Stimulated activated CD4-positive, alpha-beta T cell treated with anti-CD3 and anti-CD28 coated beads, Interleukin-12 subunit alpha, Interleukin-12 subunit beta, amount 100 ng/mL, for 4 hours (primary cell): ENCODE measurements around the gene KCP.

Experiments used
- DNase-seq: peaks from one replicate; pipeline ENCODE4 v3.0.0-alpha.2; 2020

Gene KCP

GRCh38 chr7:128906001-128906765, 4.3 kb downstream of the KCP start:
- no peak for DNase-seq

GRCh38 chr7:128904381-128905197, 5.9 kb downstream of the KCP start:
- DNase-seq: no peak

DNA sequence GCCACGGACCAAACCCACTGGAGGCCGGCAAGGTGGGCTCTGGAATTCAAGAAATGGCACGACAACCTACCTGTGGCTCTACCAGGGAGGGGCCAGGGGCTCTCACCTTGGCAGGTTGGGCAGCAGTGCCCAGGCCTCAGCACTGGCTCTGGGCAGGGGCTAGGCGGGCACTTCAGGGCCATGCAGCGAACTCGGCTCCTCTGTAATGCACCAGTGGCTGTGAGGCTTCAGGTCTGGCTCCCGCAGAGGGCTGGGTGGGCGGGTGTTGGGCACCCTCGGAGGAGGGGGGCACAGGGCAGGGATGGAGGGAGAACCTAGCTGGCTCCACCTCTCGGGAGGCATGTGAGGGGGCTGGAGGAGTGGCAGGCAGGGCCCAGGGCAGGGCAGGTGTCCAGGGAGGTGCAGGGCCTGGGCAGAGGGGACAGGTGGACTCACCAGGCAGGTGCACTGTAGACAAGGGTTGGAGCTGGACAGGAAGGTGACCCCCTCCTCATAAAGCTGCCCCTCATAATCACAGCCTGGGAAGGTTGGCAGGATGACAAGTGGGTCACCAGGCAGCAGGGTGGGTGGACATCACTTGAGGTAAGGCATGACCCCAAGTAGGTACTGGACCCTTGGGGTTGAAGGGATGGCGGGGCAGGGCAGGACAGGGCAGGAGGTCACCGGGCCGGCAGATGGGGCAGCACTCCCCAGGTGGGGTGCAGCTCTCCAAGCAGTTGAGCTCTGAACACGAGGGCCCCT, 6.7 kb downstream of the KCP start:
- DNase-seq: no peak

- DNase-seq: no peak
Measured at GRCh38 chr7:128902761-128903585, 7.5 kb downstream of the KCP start.

DNA sequence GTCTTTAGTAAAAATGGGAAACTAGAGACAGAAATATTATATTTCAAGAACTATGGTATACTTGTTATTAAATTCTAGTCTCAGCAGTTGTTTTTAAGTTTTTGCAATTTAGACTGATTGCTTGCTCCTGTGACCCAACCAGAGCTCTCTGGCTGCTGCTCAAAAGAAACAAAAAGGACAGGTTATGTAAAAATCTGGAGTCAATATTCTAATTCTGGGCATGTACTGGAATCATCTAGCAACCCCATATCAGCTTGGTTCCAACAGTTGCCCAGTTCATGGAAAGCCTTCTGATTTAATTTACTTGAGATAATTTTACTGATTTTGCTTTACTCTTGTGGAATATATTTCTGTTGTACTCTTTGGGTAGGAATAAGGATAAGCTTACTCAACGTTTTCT, 10.3 kb downstream of the KCP start:
- DNase-seq: no peak

GRCh38 chr7:128899392-128899791, 11.1 kb downstream of the KCP start:
- no peak for DNase-seq

GRCh38 chr7:128895320-128895719, 15.2 kb downstream of the KCP start:
- DNase-seq: no peak

DNA sequence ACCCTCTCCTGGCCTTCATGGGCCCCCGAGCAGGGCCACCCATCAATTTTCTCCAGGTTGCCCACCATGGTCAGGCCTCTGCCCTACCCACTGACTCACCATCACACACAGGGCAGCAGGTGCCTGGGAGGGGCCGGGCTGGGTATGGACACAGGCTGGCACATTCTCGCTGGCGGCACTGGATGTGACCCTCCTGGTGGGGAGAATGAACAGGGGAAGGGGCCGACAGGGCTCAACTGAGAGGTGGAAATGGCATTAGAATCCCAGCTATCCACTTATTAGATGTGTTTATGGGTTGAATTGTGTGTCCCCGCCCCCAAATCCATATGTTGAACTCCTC, 16.4 kb downstream of the KCP start:
- DNase-seq: no peak

GRCh38 chr7:128893251-128894100, 17.0 kb downstream of the KCP start:
- DNase-seq: no peak

DNA sequence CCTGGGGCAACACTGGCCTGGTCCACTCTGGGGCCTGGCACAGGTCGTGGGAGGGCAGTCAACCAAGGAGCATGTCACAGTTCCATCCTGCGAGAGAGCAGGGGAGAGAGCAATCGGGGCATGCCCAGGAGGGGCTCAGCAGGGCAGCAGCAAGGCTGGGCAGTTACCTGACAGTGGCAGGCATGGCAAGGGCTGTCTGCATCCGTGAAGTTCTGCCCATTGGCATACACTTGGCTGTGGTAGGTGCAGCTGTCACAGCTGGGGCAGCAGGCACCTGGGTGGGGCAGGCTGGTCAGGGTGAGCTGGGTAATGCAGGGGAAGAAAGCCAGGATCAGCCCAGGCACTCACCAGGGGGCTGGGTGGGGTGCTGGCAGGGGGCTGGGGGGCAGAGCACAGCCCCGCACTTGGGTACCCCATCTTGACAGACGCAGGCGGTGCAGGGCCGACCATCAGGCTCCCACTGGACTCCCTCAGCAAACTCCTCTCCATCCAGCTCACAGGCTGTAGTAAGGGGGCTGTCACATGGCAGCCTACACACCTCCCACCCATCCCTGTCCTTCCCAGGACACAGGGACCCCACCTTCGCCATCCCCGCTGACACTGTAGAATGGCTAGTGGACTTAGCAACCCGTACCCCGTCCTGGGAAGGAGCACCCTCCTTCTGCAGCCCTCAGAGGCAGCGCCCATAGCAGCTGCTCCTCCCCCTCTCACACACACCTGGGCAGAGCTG, 17.8 kb downstream of the KCP start:
- no peak for DNase-seq

GRCh38 chr7:128891942-128892269, 18.6 kb downstream of the KCP start:
- DNase-seq: no peak

GRCh38 chr7:128891110-128891941, 19.2 kb downstream of the KCP start:
- DNase-seq: no peak

DNA sequence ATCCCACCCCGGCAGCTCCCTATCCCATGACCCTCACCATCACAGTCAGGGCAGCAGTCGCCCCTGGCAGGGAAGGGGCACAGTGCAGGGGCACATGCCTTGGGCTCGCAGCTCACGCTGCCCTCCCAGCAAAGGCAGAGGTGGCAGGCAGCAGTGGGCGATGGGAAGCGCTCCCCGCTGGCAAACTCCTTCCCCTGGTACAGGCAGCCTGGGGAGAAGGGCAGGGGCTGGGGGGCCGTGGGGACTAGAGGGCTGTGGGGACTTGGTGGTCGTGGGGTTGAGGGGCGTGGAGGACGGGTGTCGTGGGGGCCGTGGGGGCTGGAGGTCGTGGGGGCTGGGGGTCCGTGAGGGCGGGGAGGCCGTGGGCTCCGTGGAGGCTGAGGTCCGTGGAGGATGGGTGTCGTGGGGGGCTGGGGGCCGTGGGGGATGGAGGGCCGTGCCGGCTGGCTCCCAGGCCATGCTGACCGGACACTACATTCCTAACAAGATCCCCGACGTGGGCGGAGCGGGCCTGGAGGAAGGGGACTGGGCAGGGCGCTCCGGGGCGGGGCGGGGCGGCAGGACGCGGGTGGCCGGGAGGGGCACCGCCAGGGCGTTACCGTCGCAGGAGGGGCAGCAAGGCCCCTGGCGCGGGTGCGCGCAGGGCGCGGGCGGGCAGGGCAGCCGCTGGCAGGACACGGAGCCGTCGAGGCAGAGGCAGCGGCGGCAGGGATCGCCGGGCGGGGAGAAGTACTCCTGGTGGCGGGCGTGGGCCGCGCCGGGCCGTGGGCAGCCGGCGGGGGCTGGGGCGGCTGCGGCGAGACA, 20.0 kb downstream of the KCP start:
- DNase-seq: no peak

GRCh38 chr7:128889121-128889520, 21.4 kb downstream of the KCP start:
- no peak for DNase-seq

DNA sequence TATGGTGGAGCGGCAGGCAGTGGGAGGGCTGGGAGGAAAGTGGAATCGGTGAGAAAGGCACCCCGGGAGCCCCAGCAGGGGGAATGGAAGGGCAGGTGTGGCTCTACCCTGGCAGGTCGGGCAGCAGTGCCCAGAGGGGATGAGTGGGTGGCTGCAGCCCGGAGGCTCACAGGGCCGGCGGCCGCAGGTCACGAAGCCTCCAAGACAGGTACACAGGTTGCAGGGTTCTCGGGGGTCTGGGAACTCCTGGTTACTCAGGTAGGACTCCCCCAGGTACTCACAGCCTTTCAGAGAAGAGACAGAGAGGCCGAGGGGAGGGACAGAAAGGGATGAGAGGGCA, 21.8 kb downstream of the KCP start:
- DNase-seq: no peak

DNA sequence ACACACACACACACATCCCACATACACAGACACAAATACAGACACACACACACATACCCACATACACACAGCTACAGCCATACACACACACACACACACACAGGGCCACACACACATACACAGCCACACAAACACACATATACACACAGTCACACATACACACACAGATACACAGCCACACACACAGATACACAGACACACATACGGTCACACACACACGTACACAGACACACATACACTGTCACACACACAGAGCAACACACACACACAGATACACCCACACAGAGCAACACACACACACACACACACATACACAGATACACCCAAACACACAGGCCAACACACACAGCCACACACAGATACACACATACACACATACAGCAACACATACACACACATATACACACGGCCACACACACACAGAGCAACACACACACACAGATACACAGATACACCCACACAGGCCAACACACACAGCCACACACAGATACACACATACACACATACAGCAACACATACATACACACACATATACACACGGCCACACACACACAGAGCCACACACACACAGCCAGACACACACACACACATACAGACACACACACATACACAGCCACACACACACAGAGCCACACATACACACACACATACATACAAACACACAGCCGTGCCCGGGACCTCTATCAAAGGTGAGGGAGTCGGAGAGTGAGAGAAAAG, 22.3 kb downstream of the KCP start:
- DNase-seq: no peak

- DNase-seq: no peak
Measured at GRCh38 chr7:128887169-128888038, 23.1 kb downstream of the KCP start.
